Neural crest cell (in vitro differentiated cells): ENCODE data around the gene RALGAPA1. TPM values are rescaled to one million over a fixed set of nuclear protein-coding genes. Genes with fewer than 3 reads are reported as not detected.

ENCODE experiments used
- DNase-seq: peaks from one replicate; pipeline ENCODE4 v3.0.0; 2021; ENCODE audit warnings: low read depth, mixed read lengths, low spot score
- H3K27ac Mint-ChIP-seq: one replicate; pipeline ENCODE4 v1.8.0; 2021; ENCODE audit warnings: mild to moderate bottlenecking, mixed read lengths; ENCODE audit not compliant: unreplicated experiment
- H3K27me3 Mint-ChIP-seq: 2 replicates; pipeline ENCODE4 v1.8.0; 2021; ENCODE audit warnings: low read depth, mild to moderate bottlenecking, mixed read lengths
- H3K36me3 Mint-ChIP-seq: 2 replicates; pipeline ENCODE4 v1.8.0; 2021; ENCODE audit warnings: low read depth, mild to moderate bottlenecking, mixed read lengths
- H3K4me1 Mint-ChIP-seq: 2 replicates; pipeline ENCODE4 v1.8.0; 2021; ENCODE audit warnings: mixed read lengths
- H3K4me3 Mint-ChIP-seq: one replicate; pipeline ENCODE4 v1.8.0; 2021; ENCODE audit warnings: mild to moderate bottlenecking, mixed read lengths
- H3K9me3 Mint-ChIP-seq: 2 replicates; pipeline ENCODE4 v1.8.0; 2021; ENCODE audit warnings: mixed read lengths
- CTCF ChIP-seq: fragments of 200-600 bp; sonication (generic); conservative IDR thresholded peaks from 2 replicates; pipeline ENCODE4 v1.5.0; 2021; ENCODE audit warnings: antibody characterized with exemption, mild to moderate bottlenecking
- total RNA-seq: library from RNA; stranded (reverse); gene quantifications from 2 replicates; pipeline ENCODE4 v1.2.1, GENCODE V29; 2021

RALGAPA1 gene
- total RNA-seq, 1 donor from 2014 or later: 46.0 TPM

- no peaks in the 10 kb centered on the region for H3K27me3 Mint-ChIP-seq
- H3K27ac Mint-ChIP-seq: no peak overlapping the region
- no peaks in the 10 kb centered on the region for H3K4me1 Mint-ChIP-seq
- no peaks in the 10 kb centered on the region for H3K9me3 Mint-ChIP-seq
- H3K36me3 Mint-ChIP-seq: peaks cover 17% of the 10 kb centered on the region
- no peak for TF ChIP-seq CTCF
- H3K4me3 Mint-ChIP-seq: no peak overlapping the region
- DNase-seq: no peak
These were observed 104.2 kb downstream of the RALGAPA1 start for GRCh38 chr14:35704793-35705493.

GRCh38 chr14:35701531-35701930, 107.6 kb downstream of the RALGAPA1 start:
- DNase-seq: no peak
- Mint-ChIP-seq H3K27me3 (no peaks in the 10 kb centered on the region), H3K9me3 (no peaks in the 10 kb centered on the region), H3K27ac (no peak overlapping the region), H3K4me1 (no peaks in the 10 kb centered on the region), H3K36me3 (peaks cover 6% of the 10 kb centered on the region), H3K4me3 (no peak overlapping the region)
- no peak for TF ChIP-seq CTCF

GRCh38 chr14:35699791-35700444, 109.2 kb downstream of the RALGAPA1 start:
- DNase-seq: no peak
- Mint-ChIP-seq H3K27ac (no peak overlapping the region), H3K4me1 (no peaks in the 10 kb centered on the region), H3K4me3 (no peak overlapping the region), H3K9me3 (no peaks in the 10 kb centered on the region), H3K36me3 (no peaks in the 10 kb centered on the region), H3K27me3 (no peaks in the 10 kb centered on the region)
- TF ChIP-seq CTCF: no peak

GRCh38 chr14:35696575-35696974, 112.5 kb downstream of the RALGAPA1 start:
- Mint-ChIP-seq H3K4me1 (no peaks in the 10 kb centered on the region), H3K9me3 (no peaks in the 10 kb centered on the region), H3K36me3 (no peaks in the 10 kb centered on the region), H3K4me3 (no peak overlapping the region), H3K27me3 (no peaks in the 10 kb centered on the region), H3K27ac (no peak overlapping the region)
- no peak for DNase-seq
- no peak for TF ChIP-seq CTCF

GRCh38 chr14:35696119-35696518, 113.0 kb downstream of the RALGAPA1 start:
- TF ChIP-seq CTCF: no peak
- Mint-ChIP-seq H3K27ac (no peak overlapping the region), H3K36me3 (no peaks in the 10 kb centered on the region), H3K4me1 (no peaks in the 10 kb centered on the region), H3K4me3 (no peak overlapping the region), H3K27me3 (no peaks in the 10 kb centered on the region), H3K9me3 (no peaks in the 10 kb centered on the region)
- no peak for DNase-seq
